Cardiac fibroblast (primary cell): ENCODE measurements around the gene ETFBKMT.
A peak's percentile ranks its signal among the peaks of the same experiment; 100 is the strongest.
"Not testable (repeated sequence)": the region's sequence is repeated elsewhere in the genome, so short reads cannot be mapped to it uniquely, and the experiment has no call there.

Source experiments
- DNase-seq, 2 donors: peaks; one replicate each; pipeline versions ENCODE4 v3.0.0 to v3.0.0-alpha.2; 2010; ENCODE audit warnings: low read depth in 2 of 2
- H3K4me3 ChIP-seq, 2 donors: replicated peaks in 1 of 2; 1 replicate in 1 of 2; 2 replicates in 1 of 2; pipeline ENCODE4 v1.5.1; 2011; ENCODE audit warnings: low read depth in 2 of 2, low read length in 2 of 2, mild to moderate bottlenecking in 2 of 2, moderate library complexity in 1 of 2
- CTCF ChIP-seq: IDR thresholded peaks from one replicate; pipeline ENCODE4 v1.5.1; 2011; ENCODE audit warnings: low read depth, mild to moderate bottlenecking, low read length, inconsistent platforms

ETFBKMT gene

GRCh38 chr12:31669020-31669419 lies 9.5 kb downstream of the ETFBKMT start:
- no peak overlapping the region for H3K4me3 ChIP-seq
- no peak for TF ChIP-seq CTCF
- DNase-seq, result no peak

DNA sequence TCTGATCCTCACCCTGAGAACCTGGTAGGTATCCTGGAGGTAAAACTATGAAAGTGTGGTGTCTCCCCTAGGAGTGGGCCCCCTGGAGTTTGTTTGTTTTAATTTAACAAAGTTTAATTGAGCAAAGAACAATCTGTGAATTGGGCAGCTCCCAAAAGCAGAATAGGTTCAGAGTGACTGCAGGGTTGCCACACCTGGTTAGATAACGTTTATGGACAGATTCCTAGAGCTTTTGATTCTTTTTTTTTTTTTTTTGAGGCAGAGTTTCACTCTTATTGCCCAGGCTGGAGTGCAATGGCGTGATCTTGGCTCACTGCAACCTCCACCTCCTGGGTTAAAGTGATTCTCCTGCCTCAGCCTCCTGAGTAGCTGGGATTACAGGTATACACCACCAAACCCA lies 10.1 kb downstream of the ETFBKMT start:
- H3K4me3 ChIP-seq, DNase-seq: not testable (repeated sequence)

- H3K4me3 ChIP-seq, result no peak overlapping the region
- no peak for TF ChIP-seq CTCF
- DNase-seq, result no peak
Measured at GRCh38 chr12:31672521-31672920, 13.0 kb downstream of the ETFBKMT start.

- peak; percentile 79 for TF ChIP-seq CTCF
- H3K4me3 ChIP-seq, result no peak overlapping the region
- peak; percentile 91 to 92 for DNase-seq
Measured at GRCh38 chr12:31682136-31682962, 22.9 kb downstream of the ETFBKMT start.

- no peak for TF ChIP-seq CTCF
- no peak overlapping the region for H3K4me3 ChIP-seq
- no peak for DNase-seq
Measured at GRCh38 chr12:31685801-31686200, 26.3 kb downstream of the ETFBKMT start.

DNA sequence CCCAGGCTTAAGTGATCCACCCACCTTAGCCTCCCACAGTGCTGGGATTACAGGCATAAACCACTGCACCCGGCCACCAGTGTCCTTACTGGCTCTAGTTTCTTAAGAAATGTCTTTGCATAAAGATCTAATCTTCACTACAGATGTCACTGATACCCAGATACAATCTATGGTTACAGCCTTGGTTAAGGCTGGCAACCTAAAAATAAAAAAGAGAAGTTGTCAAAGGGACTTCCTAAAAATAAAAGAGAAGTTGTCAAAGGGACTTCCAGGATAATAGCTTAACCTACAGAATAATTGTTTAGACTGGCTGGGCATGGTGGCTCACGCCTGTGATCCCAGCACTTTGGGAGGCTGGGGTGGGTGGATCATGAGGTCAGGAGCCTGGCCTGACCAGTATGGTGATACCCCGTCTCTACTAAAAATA lies 27.6 kb downstream of the ETFBKMT start:
- H3K4me3 ChIP-seq, result no peak overlapping the region
- no peak for DNase-seq
- TF ChIP-seq CTCF, result no peak

DNA sequence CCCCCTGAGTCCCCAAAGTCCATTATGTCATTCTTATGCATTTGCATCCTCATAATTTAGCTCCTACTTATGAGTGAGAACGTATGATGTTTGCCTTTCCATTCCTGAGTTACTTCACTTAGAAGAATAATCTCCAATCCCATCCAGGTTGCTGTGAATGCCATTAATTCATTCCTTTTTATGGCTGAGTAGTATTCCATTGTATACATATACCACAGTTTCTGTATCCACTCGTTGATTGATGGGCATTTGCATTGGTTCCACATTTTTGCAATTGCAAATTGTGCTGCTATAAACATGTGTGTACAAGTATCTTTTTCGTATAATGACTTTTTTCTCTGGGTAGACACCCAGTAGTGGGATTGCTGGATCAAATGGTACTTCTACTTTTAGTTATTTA lies 30.4 kb downstream of the ETFBKMT start:
- not testable (repeated sequence) for DNase-seq, H3K4me3 ChIP-seq

- TF ChIP-seq CTCF, result peak; percentile 32
- H3K4me3 ChIP-seq, result no peak overlapping the region
- DNase-seq, result peak; percentile 55 to 62
Measured at GRCh38 chr12:31702047-31702446, 42.6 kb downstream of the ETFBKMT start.
